ENCODE measurements around the gene PRDX4. TPM values are rescaled to one million over a fixed set of nuclear protein-coding genes. Genes with fewer than 3 reads are reported as not detected.

The PRDX4 gene
- total RNA-seq, 2 donors from 2014 or later = 62.2 to 117 TPM

DNA sequence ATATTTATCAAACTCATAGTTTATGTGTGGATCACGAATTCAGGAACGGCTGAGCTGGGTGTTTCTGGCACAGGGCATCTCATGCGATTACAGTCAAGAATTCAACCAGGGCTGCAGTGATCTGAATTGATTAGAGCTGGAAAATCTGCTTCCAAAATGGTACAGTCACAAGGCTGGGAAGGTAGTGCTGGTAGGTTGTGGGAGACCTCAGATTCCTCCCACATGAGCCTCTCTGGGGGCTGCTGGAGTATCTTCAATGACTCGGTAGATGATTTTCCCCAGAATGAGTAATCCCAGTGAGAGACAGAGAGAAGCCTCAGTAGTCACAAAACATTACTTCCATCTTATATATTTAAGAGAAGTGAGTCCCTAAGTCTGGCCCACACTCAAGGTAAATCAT, 36.2 kb upstream of the PRDX4 start:
- DNase-seq (ENCODE audit: low spot score) = no peak
- no peaks in the 10 kb centered on the region for H3K9me3 ChIP-seq
- H3K27me3 ChIP-seq (replicated peaks; ENCODE audit: insufficient read depth) = no peaks in the 10 kb centered on the region
- H3K4me1 ChIP-seq (ENCODE audit: control insufficient read depth in 1 of 2, low read depth in 2 of 2) = no peaks in the 10 kb centered on the region
- no peak for ATAC-seq (ENCODE audit: insufficient number of reproducible peaks, low FRiP score, low read depth)
- no peaks in the 10 kb centered on the region for H3K36me3 ChIP-seq
- no peak overlapping the region for H3K27ac ChIP-seq
- H3K4me3 ChIP-seq = no peak overlapping the region
- no peak for TF ChIP-seq CTCF (IDR thresholded peaks at IDR 0.05)

- H3K27ac ChIP-seq = no peak overlapping the region
- H3K4me3 ChIP-seq = no peak overlapping the region
- no peak for TF ChIP-seq CTCF (IDR thresholded peaks at IDR 0.05)
- ATAC-seq (ENCODE audit: insufficient number of reproducible peaks, low FRiP score, low read depth) (no peak), DNase-seq (ENCODE audit: low spot score) (no peak)
- no peaks in the 10 kb centered on the region for H3K4me1 ChIP-seq (ENCODE audit: control insufficient read depth in 1 of 2, low read depth in 2 of 2)
- H3K36me3 ChIP-seq = no peaks in the 10 kb centered on the region
- H3K27me3 ChIP-seq (replicated peaks; ENCODE audit: insufficient read depth) = no peaks in the 10 kb centered on the region
- no peaks in the 10 kb centered on the region for H3K9me3 ChIP-seq
Measured at GRCh38 chrX:23633834-23634580, 33.3 kb upstream of the PRDX4 start.

GRCh38 chrX:23637187-23637586, 30.1 kb upstream of the PRDX4 start:
- no peak for TF ChIP-seq CTCF (IDR thresholded peaks at IDR 0.05)
- no peaks in the 10 kb centered on the region for H3K4me1 ChIP-seq (ENCODE audit: control insufficient read depth in 1 of 2, low read depth in 2 of 2)
- DNase-seq (ENCODE audit: low spot score) = no peak
- no peaks in the 10 kb centered on the region for H3K9me3 ChIP-seq
- no peaks in the 10 kb centered on the region for H3K36me3 ChIP-seq
- H3K27me3 ChIP-seq (replicated peaks; ENCODE audit: insufficient read depth) = no peaks in the 10 kb centered on the region
- H3K27ac ChIP-seq = no peak overlapping the region
- ATAC-seq (ENCODE audit: insufficient number of reproducible peaks, low FRiP score, low read depth) = no peak
- H3K4me3 ChIP-seq = no peak overlapping the region

DNA sequence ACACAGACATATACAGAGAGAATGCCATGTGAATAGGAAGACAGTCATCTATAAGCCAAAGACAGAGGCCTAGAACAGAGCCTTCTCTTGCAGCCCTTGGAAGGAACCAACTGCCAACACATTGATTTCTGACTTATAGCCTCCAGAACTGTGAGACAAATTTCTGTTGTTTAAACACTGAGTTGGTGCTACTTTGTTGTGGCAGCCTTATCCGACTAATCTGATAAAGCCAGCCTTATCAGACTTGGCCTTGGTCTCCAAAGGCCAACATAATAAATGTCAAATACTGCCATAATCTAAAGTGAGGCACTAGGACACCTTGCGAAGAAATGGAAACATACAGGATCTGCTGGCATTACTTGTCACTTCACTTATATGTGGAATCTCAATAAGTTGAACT, 24.3 kb upstream of the PRDX4 start:
- DNase-seq (ENCODE audit: low spot score) (no peak), ATAC-seq (ENCODE audit: insufficient number of reproducible peaks, low FRiP score, low read depth) (no peak)
- TF ChIP-seq CTCF (IDR thresholded peaks at IDR 0.05) = no peak
- Histone ChIP-seq H3K9me3 (no peaks in the 10 kb centered on the region), H3K27me3 (replicated peaks; ENCODE audit: insufficient read depth) (no peaks in the 10 kb centered on the region), H3K4me3 (no peak overlapping the region), H3K27ac (no peak overlapping the region), H3K36me3 (no peaks in the 10 kb centered on the region), H3K4me1 (ENCODE audit: control insufficient read depth in 1 of 2, low read depth in 2 of 2) (no peaks in the 10 kb centered on the region)

DNA sequence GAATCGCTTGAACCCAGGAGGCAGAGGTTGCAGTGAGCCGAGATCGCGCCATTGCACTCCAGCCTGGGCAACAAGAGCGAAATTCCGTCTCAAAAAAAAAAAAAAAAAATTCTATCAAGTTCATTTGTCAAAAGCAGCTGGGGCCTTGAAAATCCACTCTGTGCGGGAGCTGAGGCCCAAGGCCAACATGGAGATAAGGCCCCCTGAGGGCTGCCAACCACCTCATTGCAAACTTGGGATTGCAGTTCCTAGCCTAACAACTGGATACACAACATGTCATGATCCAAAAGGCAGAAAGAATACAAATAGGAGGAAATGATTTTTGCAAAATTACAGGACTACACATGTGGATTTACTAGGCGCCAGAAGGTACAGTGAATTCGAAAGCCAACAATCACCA, 22.5 kb upstream of the PRDX4 start:
- Histone ChIP-seq H3K36me3 (no peaks in the 10 kb centered on the region), H3K27ac (no peak overlapping the region), H3K4me3 (no peak overlapping the region), H3K4me1 (ENCODE audit: control insufficient read depth in 1 of 2, low read depth in 2 of 2) (no peaks in the 10 kb centered on the region), H3K9me3 (no peaks in the 10 kb centered on the region), H3K27me3 (replicated peaks; ENCODE audit: insufficient read depth) (no peaks in the 10 kb centered on the region)
- no peak for TF ChIP-seq CTCF (IDR thresholded peaks at IDR 0.05)
- ATAC-seq (ENCODE audit: insufficient number of reproducible peaks, low FRiP score, low read depth) (no peak), DNase-seq (ENCODE audit: low spot score) (no peak)
